NCI-H128 (cell line): ENCODE results near the gene DNAJB11.
"Not testable (repeated sequence)": the region's sequence is repeated elsewhere in the genome, so short reads cannot be mapped to it uniquely, and the experiment has no call there.

Experiments
- DNase-seq: peaks from one replicate; lab custom pipeline; 2025; ENCODE audit not compliant: unreplicated experiment; lab: John Stamatoyannopoulos, UW

DNAJB11 gene

DNA sequence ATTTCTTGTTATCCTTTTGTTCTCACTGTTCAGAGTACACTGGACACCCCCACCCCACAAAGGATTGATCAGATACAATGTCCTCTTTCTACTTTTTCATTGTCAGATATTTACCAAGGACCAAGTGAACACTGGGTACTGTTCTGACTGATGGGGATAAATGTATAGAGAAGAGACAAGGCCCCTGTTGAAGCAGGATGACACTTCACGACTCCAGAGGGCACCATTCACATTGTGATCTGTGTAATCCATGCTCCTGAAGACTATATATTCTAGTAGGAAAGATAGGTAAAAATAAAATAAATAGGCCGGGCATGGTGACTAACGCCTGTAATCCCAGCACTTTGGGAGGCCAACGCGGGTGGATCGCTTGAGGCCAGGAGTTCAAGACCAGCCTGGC lies 19.1 kb upstream of the DNAJB11 start:
- no peak for DNase-seq

GRCh38 chr3:186552408-186553031 lies 18.0 kb upstream of the DNAJB11 start:
- DNase-seq, result no peak

- DNase-seq, result no peak
Observed at GRCh38 chr3:186564586-186564985, 5.9 kb upstream of the DNAJB11 start.

DNA sequence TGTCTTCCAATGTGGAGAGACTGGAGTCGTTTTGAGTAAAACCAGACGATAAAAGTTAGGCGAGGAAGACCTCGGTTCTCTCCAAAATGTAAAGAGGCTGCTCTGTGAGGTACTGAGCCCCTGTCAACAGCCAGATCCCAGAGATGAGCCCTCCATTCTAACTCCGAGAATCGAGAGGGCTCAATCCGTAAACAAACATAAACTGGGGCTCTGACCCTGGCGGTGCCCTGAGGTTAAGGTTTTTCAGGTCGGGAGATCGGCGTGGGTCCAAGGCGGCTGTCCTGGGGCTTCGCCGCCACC lies 3.8 kb upstream of the DNAJB11 start:
- DNase-seq, result no peak

DNA sequence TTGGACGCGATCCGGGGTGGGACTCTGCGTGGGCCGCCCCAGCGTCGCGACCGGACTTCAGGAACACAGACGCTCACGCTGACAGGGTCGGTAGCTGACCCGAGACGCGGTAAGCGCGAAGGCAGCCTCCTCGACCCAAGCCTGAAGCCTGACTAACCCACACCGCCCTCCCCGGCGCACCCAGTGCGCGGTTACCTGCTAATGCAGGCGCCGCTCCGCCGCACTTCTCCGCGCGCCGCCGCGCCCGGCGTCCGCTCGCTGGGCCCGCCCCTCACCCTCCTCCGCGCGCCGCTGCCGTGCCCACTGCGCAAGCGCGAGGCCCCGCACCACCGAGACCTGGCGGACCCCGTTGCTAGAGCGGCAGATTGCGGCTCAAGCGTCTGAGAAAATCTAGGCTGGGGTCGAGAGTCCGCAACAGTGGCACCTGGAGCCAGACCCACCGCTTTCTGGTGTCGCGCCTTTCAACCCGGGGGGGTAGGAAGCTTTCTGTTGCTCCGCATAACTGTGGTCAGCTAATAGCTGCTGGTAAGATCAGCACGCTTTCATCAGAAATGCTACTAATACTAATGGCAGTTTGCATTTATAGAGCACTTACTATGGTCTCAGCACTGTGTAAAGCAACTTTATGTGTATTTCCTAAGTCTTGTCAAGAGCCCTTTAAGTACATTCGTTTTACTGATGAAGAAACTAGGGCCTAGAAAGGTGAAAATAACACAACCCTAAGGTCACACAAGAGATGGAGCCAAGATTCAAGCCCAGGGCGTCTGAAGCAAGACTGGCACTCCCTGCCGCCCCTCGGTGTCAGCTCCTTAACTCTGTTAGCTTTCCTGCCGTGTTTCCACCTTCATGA lies 3.2 kb upstream of the DNAJB11 start, which contains the start of gene TBCCD1:
TBCCD1 (minus strand) TSS at position 268 of the 850 bp plus-strand sequence. CDS start 3,010 bp downstream, outside the sequence.
- peak; percentile 90 for DNase-seq

DNA sequence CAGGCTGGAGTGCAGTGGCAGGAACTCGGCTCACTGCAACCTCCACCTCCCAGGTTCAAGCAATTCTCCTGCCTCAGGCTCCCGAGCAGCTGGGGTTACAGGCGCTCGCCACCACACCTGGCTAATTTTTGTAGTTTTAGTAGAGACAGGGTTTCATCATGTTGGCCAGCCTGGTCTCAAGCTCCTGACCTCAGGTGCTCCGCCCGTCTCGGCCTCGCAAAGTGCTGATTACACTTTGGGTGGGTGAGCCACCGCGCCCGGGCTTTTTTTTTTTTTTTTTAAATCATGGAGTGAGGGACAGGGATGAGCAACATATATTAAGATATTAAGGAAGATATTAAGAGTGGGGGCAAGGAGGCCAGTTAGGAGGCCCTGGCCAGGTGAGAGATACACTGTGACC lies 1.2 kb upstream of the DNAJB11 start:
- DNase-seq, result not testable (repeated sequence)

- DNase-seq, result no peak
Observed at GRCh38 chr3:186569779-186570095, 783 bp upstream of the DNAJB11 start.

DNA sequence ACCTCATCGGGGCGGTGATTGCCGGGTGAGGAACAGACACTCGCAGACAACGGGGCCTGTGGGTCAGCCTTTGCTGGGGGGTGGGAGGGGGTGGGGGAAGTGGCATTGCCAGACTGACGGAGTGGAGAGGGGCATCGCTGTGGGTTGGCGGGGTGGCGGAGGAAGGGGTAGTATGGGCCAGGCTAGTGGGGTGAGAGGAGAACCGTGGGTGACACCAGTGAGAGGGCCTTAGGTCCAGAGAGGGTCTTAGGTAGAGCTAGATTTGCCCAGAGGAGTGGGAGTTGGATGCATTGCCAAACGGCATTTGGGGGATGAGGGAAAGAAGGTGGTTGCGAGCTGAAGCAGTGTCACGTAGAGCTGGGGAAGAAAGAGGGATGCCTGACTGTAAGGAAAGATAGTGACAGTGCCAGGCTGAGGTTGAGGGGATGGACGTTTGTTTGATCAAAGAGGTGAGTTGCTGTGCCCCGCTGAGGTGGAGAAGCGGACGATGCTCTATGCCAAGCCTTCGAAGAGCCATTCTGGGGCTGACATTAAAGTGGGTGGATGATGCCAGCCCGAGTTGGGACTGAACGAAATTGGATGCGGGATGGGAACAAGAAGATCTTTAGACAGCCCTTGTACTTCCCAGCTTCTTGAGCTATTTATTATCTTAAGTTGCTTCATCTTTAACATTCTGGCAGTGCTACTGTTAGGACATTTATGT lies 572 bp downstream of the DNAJB11 start:
- DNase-seq, result no peak

DNA sequence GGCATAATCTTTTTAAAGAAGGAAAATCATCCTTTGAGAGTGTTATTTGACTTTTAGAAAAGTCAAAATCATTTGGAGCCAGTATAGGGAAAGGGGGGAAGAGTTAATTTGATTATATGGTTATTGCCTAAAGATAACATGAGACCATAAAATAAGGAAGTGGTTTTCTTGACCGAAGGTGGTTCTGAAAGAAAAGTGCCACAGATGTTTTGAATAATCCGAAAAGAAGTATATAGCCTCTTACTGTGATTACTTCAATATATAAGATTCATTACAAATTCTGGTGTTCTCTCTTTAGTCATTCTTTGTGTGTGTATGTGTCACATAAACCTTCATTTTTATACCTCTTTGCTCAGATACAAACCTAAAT lies 1.1 kb downstream of the DNAJB11 start:
- no peak for DNase-seq

GRCh38 chr3:186577521-186577920 lies 7.0 kb downstream of the DNAJB11 start:
- DNase-seq, result no peak

DNA sequence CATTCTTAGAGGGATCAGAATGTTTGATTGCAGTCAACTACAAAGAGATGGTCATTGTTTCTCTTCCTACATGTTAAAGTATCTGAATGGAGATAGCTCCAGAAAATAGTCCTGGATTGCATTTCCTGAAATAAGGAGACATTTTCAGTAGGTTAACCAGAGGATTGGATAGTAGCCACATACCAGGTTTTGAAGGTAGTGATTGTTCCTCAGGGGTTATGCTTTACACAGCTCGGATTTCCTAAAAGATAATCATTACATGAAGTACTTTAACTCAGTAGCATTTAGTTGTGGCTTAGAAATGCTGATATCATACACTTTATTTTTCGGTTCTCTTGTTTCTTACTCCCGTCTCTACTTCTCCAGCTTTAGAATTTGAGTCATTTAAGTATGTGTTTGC lies 10.3 kb downstream of the DNAJB11 start:
- DNase-seq, result no peak

GRCh38 chr3:186582541-186582940 lies 12.0 kb downstream of the DNAJB11 start:
- no peak for DNase-seq

DNA sequence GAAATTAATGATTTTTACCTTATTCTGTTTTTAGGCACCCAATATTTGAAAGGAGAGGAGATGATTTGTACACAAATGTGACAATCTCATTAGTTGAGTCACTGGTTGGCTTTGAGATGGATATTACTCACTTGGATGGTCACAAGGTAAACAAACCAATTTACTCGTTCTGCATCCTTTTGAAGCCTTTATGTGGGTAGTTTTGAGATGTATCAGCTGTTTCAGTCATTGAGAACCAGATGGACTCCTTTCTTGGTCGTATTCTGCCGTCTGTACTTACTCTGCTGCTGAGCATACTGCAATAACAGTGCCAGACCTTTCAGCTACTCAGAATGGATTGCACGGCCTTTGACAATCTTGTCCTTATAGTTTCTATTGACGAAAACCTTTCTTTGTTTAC lies 13.3 kb downstream of the DNAJB11 start:
- DNase-seq, result no peak

- not testable (repeated sequence) for DNase-seq
Observed at GRCh38 chr3:186586245-186586644, 15.7 kb downstream of the DNAJB11 start.

GRCh38 chr3:186587183-186587582 lies 16.7 kb downstream of the DNAJB11 start:
- DNase-seq, result no peak

GRCh38 chr3:186588632-186589031 lies 18.1 kb downstream of the DNAJB11 start:
- no peak for DNase-seq

GRCh38 chr3:186589121-186589520 lies 18.6 kb downstream of the DNAJB11 start:
- no peak for DNase-seq

- no peak for DNase-seq
Observed at GRCh38 chr3:186589856-186590579, 19.5 kb downstream of the DNAJB11 start.

DNA sequence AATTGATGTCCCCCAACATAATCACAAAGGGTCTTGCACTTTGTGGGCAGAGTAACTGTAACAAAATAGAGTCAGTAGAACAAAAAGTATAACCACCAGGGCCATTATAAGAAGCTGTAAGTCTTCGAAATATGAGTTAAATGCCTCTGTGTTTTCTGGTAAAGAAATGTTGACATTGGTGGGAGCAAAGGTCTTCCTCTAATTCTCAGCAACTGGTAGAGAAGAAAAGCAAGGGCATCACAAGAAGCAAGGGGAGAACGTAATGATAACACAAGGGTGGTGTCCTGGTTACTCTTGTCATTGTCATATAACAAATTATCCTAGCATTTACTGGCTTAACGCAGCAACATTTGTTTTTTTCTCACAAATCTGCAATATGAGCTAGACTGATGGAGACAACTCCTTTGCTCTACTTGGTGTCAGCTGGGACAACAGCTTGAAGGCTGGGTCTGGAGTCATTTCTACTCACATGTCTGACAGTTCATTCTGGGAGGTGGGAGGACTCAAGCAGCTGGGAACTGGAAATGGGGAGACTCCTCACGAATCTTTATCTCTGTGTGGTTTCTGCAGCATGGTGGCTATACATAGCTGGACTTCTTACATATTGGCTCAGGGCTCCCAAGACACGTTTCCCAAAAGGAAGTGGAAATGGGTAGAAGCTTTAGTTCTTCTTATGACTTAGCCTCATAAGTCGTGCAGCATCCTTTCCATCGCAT lies 20.2 kb downstream of the DNAJB11 start:
- DNase-seq, result no peak

- DNase-seq, result no peak
Observed at GRCh38 chr3:186592682-186593081, 22.2 kb downstream of the DNAJB11 start.

DNA sequence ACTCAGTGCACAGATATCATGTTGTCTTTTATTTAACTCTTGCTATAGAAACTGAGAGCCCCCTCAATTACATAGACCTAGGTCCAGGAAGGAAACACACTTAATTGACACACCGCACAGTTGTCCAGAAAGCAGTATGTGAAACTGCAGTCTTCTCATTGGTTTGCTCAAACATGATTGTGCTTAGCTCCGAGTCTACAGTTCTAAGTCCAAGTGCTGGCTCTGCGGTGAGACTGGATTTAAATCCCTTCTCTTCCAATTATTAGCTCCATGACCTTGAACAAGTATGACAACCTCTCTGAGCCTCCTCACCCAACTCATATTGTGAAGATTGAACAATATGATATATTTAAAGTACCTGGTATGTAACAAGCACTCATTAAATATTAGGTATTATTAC lies 23.3 kb downstream of the DNAJB11 start:
- DNase-seq, result no peak
